ENCODE data around the gene GREM2.

- TF ChIP-seq EZH2 (IDR thresholded peaks at IDR 0.05; ENCODE audit: borderline replicate concordance, low read length) (no peak), CTCF (conservative IDR thresholded peaks at IDR 0.05 in 1 of 2, IDR thresholded peaks at IDR 0.05 in 1 of 2; ENCODE audit: extremely low read depth in 1 of 2, insufficient read depth in 1 of 2, low read depth in 1 of 2, low read length in 2 of 2) (no peak)
These were observed 34.8 kb upstream of the GREM2 start for GRCh38 chr1:240646571-240647240.

Measured in mammary epithelial cell (primary cell).